Measurements from ENCODE around the gene CT47B1.
"Not testable (repeated sequence)": the region's sequence is repeated elsewhere in the genome, so short reads cannot be mapped to it uniquely, and the experiment has no call there.

CT47B1 gene

GRCh38 chrX:120875766-120876165 lies at the start of gene CT47B1:
Gene CT47B1, minus strand, starts transcription at chrX:120875866. Its CDS starts 196 bp downstream, at chrX:120875670.
- not testable (repeated sequence) for DNase-seq (ENCODE audit: low read depth)

GRCh38 chrX:120874678-120875557 lies 748 bp downstream of the CT47B1 start:
- no peak for DNase-seq (ENCODE audit: low read depth)

- DNase-seq (ENCODE audit: low read depth), result no peak
Observed at GRCh38 chrX:120857240-120857639, 18.4 kb downstream of the CT47B1 start.

- no peak for DNase-seq (ENCODE audit: low read depth)
Observed at GRCh38 chrX:120840827-120841226, 34.8 kb downstream of the CT47B1 start.

GRCh38 chrX:120839491-120839890 lies 36.2 kb downstream of the CT47B1 start:
- DNase-seq (ENCODE audit: low read depth), result no peak

GRCh38 chrX:120827213-120827612 lies 48.5 kb downstream of the CT47B1 start:
- not testable (repeated sequence) for DNase-seq (ENCODE audit: low read depth)

GRCh38 chrX:120825146-120825545 lies 50.5 kb downstream of the CT47B1 start:
- DNase-seq (ENCODE audit: low read depth), result no peak

GRCh38 chrX:120824021-120824420 lies 51.6 kb downstream of the CT47B1 start:
- DNase-seq (ENCODE audit: low read depth), result no peak

- no peak for DNase-seq (ENCODE audit: low read depth)
Observed at GRCh38 chrX:120823556-120823955, 52.1 kb downstream of the CT47B1 start.

Measured in activated gamma-delta T cell treated with anti-CD3 and anti-CD28 coated beads, Interleukin-2, amount 50 U/mL, for 16 hours (primary cell).